GM19372 (cell line): Measurements from ENCODE around the gene LRRC3B.

Experiments used
- ATAC-seq: cut with Tn5 transposase; IDR thresholded peaks from one replicate; pipeline ENCODE4 v1.9.1; 2021; ENCODE audit warnings: mild to moderate bottlenecking, low read depth, moderate library complexity; ENCODE audit not compliant: unreplicated experiment

LRRC3B gene

GRCh38 chr3:26704736-26705135 lies 82.2 kb downstream of the LRRC3B start:
- no peak for ATAC-seq

GRCh38 chr3:26708501-26708900 lies 85.9 kb downstream of the LRRC3B start:
- ATAC-seq, result no peak

GRCh38 chr3:26712211-26713026 lies 89.8 kb downstream of the LRRC3B start:
- no peak for ATAC-seq

- ATAC-seq, result no peak
Measured at GRCh38 chr3:26713091-26713490, 90.5 kb downstream of the LRRC3B start.

- ATAC-seq, result no peak
Measured at GRCh38 chr3:26714485-26714884, 91.9 kb downstream of the LRRC3B start.

- ATAC-seq, result no peak
Measured at GRCh38 chr3:26715431-26715830, 92.9 kb downstream of the LRRC3B start.

- ATAC-seq, result no peak
Measured at GRCh38 chr3:26718315-26718714, 95.7 kb downstream of the LRRC3B start.

- no peak for ATAC-seq
Measured at GRCh38 chr3:26719134-26719533, 96.6 kb downstream of the LRRC3B start.

- no peak for ATAC-seq
Measured at GRCh38 chr3:26721047-26721446, 98.5 kb downstream of the LRRC3B start.

GRCh38 chr3:26731843-26732242 lies 109.3 kb downstream of the LRRC3B start:
- ATAC-seq, result no peak

- no peak for ATAC-seq
Measured at GRCh38 chr3:26750263-26750662, 127.7 kb downstream of the LRRC3B start.

GRCh38 chr3:26752466-26752865 lies 129.9 kb downstream of the LRRC3B start:
- no peak for ATAC-seq

- ATAC-seq, result no peak
Measured at GRCh38 chr3:26753095-26753494, 130.5 kb downstream of the LRRC3B start.

- ATAC-seq, result no peak
Measured at GRCh38 chr3:26757978-26758377, 135.4 kb downstream of the LRRC3B start.
